Measurements from ENCODE around the gene JMJD1C.

DNA sequence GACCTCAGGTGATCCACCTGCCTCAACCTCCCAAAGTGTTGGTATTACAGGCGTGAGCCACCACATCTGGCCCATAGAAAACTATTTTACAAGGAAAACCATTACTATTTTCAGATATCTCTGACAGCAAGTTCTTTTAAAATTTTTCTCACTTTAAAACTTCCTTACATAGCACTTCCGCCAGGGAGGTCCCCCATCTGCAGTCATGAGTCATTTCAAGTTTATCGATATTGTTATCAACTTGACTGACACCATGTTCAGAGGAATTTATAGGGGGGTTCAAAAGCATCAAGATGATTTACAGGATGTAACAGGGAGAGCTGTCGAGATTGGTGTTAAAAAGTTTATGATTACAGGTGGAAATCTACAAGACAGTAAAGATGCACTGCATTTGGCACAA, 243.8 kb downstream of the JMJD1C start:
- TF ChIP-seq, protein P1, sequence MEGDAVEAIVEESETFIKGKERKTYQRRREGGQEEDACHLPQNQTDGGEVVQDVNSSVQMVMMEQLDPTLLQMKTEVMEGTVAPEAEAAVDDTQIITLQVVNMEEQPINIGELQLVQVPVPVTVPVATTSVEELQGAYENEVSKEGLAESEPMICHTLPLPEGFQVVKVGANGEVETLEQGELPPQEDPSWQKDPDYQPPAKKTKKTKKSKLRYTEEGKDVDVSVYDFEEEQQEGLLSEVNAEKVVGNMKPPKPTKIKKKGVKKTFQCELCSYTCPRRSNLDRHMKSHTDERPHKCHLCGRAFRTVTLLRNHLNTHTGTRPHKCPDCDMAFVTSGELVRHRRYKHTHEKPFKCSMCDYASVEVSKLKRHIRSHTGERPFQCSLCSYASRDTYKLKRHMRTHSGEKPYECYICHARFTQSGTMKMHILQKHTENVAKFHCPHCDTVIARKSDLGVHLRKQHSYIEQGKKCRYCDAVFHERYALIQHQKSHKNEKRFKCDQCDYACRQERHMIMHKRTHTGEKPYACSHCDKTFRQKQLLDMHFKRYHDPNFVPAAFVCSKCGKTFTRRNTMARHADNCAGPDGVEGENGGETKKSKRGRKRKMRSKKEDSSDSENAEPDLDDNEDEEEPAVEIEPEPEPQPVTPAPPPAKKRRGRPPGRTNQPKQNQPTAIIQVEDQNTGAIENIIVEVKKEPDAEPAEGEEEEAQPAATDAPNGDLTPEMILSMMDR (IDR thresholded peaks at IDR 0.05), result no peak
- no peak for TF ChIP-seq POLR2A (IDR thresholded peaks at IDR 0.05)
